ENCODE results near the gene SPEN.

SPEN gene

DNA sequence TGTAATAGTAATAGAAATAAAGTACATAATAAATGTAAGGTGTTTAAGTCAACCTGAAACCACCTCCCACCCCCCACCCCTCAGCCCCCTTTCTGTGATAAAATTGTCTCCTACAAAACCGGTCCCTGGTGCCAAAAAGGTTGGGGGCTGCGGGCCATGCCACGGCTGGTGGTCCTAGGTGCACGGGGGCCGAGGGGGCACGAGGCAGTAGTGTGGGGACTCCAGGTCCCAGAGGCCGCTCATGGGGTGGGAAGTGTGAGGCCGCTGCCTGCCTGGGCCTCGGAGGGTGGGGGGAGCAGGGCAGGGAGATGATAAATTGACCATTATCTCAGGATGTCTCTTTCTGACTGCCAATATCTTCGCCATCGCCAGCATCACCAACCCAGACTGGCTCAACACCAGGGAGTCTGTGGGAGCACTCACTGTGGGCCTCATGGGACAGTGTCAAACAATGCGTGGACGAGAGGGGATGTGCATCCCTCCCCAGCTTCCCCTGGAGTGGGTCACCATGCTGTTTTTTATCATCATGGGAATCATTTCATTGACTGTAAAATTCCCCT, 121.9 kb downstream of the SPEN start:
- Histone ChIP-seq H3K4me3 (ENCODE audit: low read depth, low read length) (no peak overlapping the region), H3K4me1 (ENCODE audit: control insufficient read depth, insufficient read depth, low read length) (no peaks in the 10 kb centered on the region), H3K9me3 (ENCODE audit: control insufficient read depth, insufficient read depth, low read depth, low read length) (no peaks in the 10 kb centered on the region), H3K36me3 (ENCODE audit: control insufficient read depth in 2 of 2, insufficient read depth in 1 of 2, low read length in 2 of 2) (peaks cover 0 to 64% of the 10 kb centered on the region in 2 experiments; a peak in 2 of 3 replicates), H3K27ac (ENCODE audit: extremely low read depth, low read depth, low read length) (no peak overlapping the region)
- ChIA-PET CTCF (no interaction called here), POLR2A (interaction anchor here (0.5 to 0.6 kb wide), 2 partner anchors 146 to 525 kb away, joined by 3 to 4 read pairs; no protein-coding TSS in a partner anchor)
- TF ChIP-seq ZNF16 (tag by site-specific recombination; IDR thresholded peaks at IDR 0.05; ENCODE audit: low read depth) (no peak), ZNF221 (tag by site-specific recombination; IDR thresholded peaks at IDR 0.05; ENCODE audit: borderline replicate concordance) (no peak), ZNF529 (tag by site-specific recombination; IDR thresholded peaks at IDR 0.05; ENCODE audit: insufficient replicate concordance) (no peak), ZNF843 (tag by site-specific recombination; IDR thresholded peaks at IDR 0.05) (no peak), ZBTB20 (tag by site-specific recombination; IDR thresholded peaks at IDR 0.05) (no peak), HOXC10 (CRISPR knock-in tag; IDR thresholded peaks at IDR 0.05) (no peak), ZNF610 (tag by site-specific recombination; IDR thresholded peaks at IDR 0.05; ENCODE audit: borderline replicate concordance) (no peak), ZNF701 (tag by site-specific recombination; IDR thresholded peaks at IDR 0.05) (no peak), ZBTB17 (tag by site-specific recombination; IDR thresholded peaks at IDR 0.05) (no peak), ZNF138 (tag by site-specific recombination; IDR thresholded peaks at IDR 0.05; ENCODE audit: borderline replicate concordance) (no peak), ZNF404 (tag by site-specific recombination; IDR thresholded peaks at IDR 0.05) (no peak)
- TF ChIP-seq, protein P1, sequence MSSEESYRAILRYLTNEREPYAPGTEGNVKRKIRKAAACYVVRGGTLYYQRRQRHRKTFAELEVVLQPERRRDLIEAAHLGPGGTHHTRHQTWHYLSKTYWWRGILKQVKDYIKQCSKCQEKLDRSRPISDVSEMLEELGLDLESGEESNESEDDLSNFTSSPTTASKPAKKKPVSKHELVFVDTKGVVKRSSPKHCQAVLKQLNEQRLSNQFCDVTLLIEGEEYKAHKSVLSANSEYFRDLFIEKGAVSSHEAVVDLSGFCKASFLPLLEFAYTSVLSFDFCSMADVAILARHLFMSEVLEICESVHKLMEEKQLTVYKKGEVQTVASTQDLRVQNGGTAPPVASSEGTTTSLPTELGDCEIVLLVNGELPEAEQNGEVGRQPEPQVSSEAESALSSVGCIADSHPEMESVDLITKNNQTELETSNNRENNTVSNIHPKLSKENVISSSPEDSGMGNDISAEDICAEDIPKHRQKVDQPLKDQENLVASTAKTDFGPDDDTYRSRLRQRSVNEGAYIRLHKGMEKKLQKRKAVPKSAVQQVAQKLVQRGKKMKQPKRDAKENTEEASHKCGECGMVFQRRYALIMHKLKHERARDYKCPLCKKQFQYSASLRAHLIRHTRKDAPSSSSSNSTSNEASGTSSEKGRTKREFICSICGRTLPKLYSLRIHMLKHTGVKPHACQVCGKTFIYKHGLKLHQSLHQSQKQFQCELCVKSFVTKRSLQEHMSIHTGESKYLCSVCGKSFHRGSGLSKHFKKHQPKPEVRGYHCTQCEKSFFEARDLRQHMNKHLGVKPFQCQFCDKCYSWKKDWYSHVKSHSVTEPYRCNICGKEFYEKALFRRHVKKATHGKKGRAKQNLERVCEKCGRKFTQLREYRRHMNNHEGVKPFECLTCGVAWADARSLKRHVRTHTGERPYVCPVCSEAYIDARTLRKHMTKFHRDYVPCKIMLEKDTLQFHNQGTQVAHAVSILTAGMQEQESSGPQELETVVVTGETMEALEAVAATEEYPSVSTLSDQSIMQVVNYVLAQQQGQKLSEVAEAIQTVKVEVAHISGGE (tag by site-specific recombination; conservative IDR thresholded peaks at IDR 0.05; ENCODE audit: low read depth): no peak
- TF ChIP-seq, protein P2, sequence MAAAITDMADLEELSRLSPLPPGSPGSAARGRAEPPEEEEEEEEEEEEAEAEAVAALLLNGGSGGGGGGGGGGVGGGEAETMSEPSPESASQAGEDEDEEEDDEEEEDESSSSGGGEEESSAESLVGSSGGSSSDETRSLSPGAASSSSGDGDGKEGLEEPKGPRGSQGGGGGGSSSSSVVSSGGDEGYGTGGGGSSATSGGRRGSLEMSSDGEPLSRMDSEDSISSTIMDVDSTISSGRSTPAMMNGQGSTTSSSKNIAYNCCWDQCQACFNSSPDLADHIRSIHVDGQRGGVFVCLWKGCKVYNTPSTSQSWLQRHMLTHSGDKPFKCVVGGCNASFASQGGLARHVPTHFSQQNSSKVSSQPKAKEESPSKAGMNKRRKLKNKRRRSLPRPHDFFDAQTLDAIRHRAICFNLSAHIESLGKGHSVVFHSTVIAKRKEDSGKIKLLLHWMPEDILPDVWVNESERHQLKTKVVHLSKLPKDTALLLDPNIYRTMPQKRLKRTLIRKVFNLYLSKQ (tag by site-specific recombination; IDR thresholded peaks at IDR 0.05; ENCODE audit: borderline replicate concordance): no peak
- TF ChIP-seq, protein P3, sequence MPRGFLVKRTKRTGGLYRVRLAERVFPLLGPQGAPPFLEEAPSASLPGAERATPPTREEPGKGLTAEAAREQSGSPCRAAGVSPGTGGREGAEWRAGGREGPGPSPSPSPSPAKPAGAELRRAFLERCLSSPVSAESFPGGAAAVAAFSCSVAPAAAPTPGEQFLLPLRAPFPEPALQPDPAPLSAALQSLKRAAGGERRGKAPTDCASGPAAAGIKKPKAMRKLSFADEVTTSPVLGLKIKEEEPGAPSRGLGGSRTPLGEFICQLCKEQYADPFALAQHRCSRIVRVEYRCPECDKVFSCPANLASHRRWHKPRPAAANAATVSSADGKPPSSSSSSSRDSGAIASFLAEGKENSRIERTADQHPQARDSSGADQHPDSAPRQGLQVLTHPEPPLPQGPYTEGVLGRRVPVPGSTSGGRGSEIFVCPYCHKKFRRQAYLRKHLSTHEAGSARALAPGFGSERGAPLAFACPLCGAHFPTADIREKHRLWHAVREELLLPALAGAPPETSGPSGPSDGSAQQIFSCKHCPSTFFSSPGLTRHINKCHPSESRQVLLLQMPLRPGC (tag by site-specific recombination; IDR thresholded peaks at IDR 0.05): no peak
- TF ChIP-seq, protein P4, sequence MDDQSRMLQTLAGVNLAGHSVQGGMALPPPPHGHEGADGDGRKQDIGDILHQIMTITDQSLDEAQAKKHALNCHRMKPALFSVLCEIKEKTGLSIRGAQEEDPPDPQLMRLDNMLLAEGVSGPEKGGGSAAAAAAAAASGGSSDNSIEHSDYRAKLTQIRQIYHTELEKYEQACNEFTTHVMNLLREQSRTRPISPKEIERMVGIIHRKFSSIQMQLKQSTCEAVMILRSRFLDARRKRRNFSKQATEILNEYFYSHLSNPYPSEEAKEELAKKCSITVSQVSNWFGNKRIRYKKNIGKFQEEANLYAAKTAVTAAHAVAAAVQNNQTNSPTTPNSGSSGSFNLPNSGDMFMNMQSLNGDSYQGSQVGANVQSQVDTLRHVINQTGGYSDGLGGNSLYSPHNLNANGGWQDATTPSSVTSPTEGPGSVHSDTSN (CRISPR knock-in tag; IDR thresholded peaks at IDR 0.05): no peak
- TF ChIP-seq, protein P5, sequence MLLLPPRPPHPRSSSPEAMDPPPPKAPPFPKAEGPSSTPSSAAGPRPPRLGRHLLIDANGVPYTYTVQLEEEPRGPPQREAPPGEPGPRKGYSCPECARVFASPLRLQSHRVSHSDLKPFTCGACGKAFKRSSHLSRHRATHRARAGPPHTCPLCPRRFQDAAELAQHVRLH (tag by site-specific recombination; IDR thresholded peaks at IDR 0.05): no peak
- TF ChIP-seq, protein P6, sequence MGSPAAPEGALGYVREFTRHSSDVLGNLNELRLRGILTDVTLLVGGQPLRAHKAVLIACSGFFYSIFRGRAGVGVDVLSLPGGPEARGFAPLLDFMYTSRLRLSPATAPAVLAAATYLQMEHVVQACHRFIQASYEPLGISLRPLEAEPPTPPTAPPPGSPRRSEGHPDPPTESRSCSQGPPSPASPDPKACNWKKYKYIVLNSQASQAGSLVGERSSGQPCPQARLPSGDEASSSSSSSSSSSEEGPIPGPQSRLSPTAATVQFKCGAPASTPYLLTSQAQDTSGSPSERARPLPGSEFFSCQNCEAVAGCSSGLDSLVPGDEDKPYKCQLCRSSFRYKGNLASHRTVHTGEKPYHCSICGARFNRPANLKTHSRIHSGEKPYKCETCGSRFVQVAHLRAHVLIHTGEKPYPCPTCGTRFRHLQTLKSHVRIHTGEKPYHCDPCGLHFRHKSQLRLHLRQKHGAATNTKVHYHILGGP (tag by site-specific recombination; IDR thresholded peaks at IDR 0.05): no peak
- TF ChIP-seq, protein P7, sequence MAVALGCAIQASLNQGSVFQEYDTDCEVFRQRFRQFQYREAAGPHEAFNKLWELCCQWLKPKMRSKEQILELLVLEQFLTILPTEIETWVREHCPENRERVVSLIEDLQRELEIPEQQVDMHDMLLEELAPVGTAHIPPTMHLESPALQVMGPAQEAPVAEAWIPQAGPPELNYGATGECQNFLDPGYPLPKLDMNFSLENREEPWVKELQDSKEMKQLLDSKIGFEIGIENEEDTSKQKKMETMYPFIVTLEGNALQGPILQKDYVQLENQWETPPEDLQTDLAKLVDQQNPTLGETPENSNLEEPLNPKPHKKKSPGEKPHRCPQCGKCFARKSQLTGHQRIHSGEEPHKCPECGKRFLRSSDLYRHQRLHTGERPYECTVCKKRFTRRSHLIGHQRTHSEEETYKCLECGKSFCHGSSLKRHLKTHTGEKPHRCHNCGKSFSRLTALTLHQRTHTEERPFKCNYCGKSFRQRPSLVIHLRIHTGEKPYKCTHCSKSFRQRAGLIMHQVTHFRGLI (tag by site-specific recombination; IDR thresholded peaks at IDR 0.05): no peak
